HTR-8/SVneo (cell line): Measurements from ENCODE around the gene REPS1.

Experiments used
- DNase-seq: peaks from one replicate; pipeline ENCODE4 v3.0.0; 2011; ENCODE audit warnings: low spot score, mixed read lengths; ENCODE audit not compliant: insufficient read length
- FAIRE-seq: peaks from 2 replicates; lab custom pipeline; 2011; peaks lifted over from hg19 to GRCh38; lab: Jason Lieb, UNC

Gene REPS1

DNA sequence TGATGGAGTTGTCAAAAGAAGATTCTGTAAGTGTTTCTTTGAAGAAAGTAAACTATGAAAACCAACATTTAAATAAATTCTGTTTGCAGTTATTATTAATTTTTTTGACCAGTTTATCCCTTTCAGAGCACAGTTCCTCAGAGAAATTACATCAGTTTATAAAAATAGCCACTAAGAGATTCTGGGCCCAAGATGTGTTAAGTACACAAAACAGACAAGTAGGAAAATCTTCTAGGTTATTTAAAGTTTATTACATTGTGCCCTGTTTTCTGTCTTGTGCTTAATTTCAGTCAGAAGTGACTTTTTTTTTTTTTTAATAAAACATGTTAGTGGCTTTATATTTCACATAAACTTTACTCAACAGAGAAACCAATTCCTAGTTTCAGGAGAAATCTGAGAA, 119.9 kb downstream of the REPS1 start:
- no peak for DNase-seq
- no peak for FAIRE-seq

DNA sequence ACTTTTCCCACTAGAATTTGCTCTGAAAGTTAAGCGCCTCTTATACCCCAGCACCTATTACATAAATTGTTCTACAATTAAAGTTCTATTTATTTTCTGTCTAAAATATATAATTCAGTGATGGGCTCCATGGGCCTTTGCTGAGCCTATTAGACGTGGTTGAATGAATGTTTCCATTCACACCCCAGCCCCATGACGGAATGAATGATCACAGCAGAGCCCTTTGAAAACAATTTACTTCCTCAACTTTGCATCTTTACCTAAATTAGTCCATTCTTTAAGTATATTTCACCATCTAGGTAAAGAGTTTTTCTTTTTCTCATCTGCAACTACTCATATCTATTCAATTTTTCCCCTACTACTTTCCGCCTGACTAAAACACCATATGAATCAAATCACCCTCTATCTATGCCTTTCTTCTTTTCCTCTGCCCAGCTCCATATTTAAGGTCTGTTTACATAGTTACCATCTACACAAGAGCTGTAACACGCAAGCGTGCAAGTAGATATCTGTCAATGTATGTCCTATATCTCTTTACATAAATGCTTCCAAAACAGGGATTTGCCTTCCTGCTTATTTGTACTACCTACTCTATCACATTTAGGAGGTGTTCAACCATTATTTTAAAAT, 122.5 kb downstream of the REPS1 start:
- DNase-seq (no peak), FAIRE-seq (no peak)

DNA sequence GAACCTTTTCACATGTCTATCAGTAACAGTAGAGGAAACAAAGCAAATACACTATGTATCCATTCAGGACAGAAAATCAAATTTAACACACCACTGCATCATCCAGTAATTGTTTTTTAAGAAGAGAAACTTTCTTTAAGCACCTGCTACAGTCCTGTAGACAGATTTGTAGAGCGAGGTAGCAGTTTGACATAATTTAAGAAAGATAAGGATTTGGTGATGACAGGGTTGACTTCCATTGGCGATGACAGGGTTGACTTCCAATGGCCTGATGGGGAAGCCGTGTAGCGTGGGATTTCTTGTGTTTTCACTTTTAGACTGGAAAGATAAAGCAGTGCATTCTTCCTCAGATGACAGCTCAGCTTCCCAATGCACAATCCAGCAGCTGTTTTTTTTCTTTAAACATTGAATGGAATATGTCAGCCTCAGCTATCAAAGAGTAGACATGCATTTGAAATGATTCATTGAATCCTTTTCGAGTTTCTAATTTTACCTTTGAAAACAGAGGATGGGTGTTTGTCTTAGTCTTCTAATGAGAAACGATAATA, 123.6 kb downstream of the REPS1 start:
- FAIRE-seq = no peak
- DNase-seq = no peak

DNA sequence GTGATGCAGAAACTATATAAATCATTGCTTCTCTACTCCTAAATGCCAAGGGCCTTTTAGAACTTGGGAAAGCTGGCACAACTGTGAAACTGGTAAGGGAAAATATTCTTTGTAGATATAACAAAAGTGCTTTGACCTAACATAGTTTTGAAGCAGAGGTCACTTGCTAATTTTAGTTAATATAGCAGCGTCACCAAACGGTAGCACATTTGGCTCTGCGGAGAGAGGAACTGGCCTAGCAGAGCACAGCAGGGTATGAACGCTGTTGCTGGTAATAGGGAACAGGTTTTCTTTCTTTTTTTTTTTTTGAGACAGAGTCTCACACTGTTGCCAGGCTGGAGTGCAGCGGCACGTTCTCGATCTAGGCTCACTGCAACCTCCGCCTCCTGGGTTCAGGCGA, 124.7 kb downstream of the REPS1 start:
- no peak for FAIRE-seq

DNA sequence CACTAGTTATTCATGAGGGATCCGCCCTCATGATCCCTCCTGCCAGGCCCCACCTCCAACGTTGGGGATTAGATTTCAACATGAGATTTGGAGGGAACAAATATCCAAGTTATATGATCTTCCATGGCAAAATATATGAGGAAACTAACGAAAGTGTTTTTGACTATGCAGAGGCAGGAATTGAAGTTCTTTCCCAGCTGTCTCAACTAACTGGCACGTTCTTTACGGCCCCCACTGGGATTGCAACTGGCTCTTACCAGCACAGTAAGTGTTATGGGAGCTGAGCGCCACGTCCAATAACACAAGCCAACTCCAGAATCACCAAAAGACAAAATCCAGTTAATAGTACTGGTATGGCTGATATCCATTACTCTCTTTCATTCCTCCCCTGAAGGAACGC, 125.6 kb downstream of the REPS1 start:
- DNase-seq (no peak), FAIRE-seq (no peak)

More for the DNA sequence above, 124.7 kb downstream of the REPS1 start:
- DNase-seq = no peak

DNA sequence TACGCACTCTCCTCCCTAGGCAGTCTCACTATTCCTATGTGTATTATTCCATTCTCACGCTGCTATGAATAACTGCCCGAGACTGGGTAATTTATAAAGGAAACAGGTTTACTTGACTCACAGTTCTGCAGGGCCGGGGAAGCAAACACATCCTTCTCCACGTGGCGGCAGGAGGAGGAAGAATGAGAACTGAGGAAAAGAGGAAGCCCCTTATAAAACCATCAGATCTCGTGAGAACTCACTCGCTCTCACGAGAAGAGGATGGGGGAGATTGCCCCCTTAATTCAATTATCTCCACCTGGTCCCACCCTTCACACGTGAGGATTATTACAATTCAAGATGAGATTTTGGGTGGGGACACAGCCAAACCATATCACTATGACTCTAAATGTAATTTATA, 130.3 kb downstream of the REPS1 start:
- no peak for FAIRE-seq
- DNase-seq = no peak

DNA sequence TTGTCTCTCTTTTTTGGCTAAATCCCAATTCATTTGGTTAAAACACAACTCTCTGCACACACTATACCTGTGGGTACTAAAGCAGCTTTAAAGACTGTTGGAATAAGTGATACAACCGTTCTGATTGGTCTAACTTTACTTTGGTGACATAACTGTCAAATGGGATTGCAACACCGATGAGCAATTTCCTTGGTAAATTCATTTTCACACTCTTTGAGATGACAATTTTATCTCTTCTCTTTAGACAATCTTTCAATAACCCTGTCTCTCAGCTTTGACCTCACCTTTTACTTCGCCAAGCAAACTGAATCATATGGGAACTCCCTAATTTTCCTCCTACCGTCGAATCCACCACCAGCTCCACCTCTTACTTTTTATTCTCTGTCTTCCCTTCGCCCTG, 131.4 kb downstream of the REPS1 start:
- FAIRE-seq = no peak

More for the DNA sequence above, 131.4 kb downstream of the REPS1 start:
- DNase-seq = no peak
